ENCODE data around the gene TOMM5.
A peak's percentile ranks its signal among the peaks of the same experiment; 100 is the strongest.

Gene TOMM5

DNA sequence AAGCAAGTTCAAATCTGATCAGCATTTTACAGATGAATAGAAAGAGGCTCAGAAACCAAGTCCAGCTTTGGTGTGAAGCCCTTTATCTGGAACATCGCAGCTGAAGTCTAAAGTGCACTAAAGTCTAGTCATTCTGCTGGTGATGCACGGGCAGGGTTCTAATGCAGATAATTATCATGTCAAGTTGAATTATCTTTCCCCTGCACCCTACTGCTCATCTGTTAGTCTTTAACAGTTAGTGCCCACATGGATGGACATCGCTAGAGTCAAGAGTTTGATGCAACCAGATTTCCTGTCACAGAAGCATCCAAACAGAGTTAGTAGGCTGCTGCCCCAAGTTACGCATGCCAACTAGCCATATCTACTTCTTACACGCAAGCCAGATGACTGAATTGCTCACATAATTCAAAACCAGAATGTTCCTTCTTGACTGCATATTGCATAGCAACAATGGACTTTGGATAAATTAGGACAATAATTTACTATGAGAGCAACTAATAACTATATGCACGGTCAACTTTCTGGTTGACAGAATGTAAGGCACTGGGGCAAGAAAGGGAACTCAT, 1.6 kb upstream of the TOMM5 start:
- TF ChIP-seq EZH2phosphoT487 (conservative IDR thresholded peaks at IDR 0.05; ENCODE audit: low read length), result no peak
- TF ChIP-seq, protein P1, sequence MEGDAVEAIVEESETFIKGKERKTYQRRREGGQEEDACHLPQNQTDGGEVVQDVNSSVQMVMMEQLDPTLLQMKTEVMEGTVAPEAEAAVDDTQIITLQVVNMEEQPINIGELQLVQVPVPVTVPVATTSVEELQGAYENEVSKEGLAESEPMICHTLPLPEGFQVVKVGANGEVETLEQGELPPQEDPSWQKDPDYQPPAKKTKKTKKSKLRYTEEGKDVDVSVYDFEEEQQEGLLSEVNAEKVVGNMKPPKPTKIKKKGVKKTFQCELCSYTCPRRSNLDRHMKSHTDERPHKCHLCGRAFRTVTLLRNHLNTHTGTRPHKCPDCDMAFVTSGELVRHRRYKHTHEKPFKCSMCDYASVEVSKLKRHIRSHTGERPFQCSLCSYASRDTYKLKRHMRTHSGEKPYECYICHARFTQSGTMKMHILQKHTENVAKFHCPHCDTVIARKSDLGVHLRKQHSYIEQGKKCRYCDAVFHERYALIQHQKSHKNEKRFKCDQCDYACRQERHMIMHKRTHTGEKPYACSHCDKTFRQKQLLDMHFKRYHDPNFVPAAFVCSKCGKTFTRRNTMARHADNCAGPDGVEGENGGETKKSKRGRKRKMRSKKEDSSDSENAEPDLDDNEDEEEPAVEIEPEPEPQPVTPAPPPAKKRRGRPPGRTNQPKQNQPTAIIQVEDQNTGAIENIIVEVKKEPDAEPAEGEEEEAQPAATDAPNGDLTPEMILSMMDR (IDR thresholded peaks at IDR 0.05; ENCODE audit: insufficient read depth, low read length, poor library complexity, severe bottlenecking), result no peak
- Histone ChIP-seq H3K79me2 (ENCODE audit: insufficient read depth, low read length) (peaks cover 34% of the 10 kb centered on the region), H3K9ac (ENCODE audit: low read length) (peak overlapping the region; percentile 8; the same call in 1 of the 2 replicates), H3K4me3 (ENCODE audit: insufficient read depth, low read length, poor library complexity, severe bottlenecking) (no peak overlapping the region), H4K20me1 (ENCODE audit: low read depth, low read length) (peaks cover 20% of the 10 kb centered on the region; the same call in 1 of the 2 replicates), H3K27me3 (ENCODE audit: low read length) (no peaks in the 10 kb centered on the region), H3K9me3 (ENCODE audit: insufficient read depth, low read length) (no peaks in the 10 kb centered on the region), H3K9me2 (replicated peaks; ENCODE audit: insufficient read depth, low read length) (no peaks in the 10 kb centered on the region), H3K36me3 (ENCODE audit: low read length) (peaks cover 7% of the 10 kb centered on the region; the same call in 1 of the 2 replicates), H3K4me2 (ENCODE audit: low read depth, low read length, poor library complexity, severe bottlenecking) (peak overlapping the region; percentile 50), H3F3A (ENCODE audit: insufficient read depth) (peaks cover 7% of the 10 kb centered on the region), H3K27ac (ENCODE audit: low read depth, low read length) (no peak overlapping the region), H2AFZ (ENCODE audit: low read depth, low read length, severe bottlenecking) (peak overlapping the region; percentile 66)

DNA sequence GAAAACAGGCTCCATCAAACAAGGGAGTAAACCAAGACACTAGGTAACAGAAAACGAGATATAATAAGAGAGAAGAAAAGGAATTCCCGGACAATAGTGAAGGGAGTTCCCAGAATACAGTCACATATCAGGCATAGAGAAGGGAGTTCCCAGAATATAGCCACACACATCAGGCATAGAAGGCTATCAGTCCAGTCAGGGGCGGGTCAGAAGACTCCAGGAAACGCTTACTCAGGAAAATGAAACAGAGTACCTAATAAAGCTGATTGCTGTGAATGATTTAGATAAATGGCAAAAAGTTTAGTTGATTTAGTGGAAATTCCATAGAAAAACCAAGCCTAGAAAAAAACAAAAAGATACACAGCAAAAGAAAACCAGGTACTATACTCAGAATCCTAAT, 4.9 kb downstream of the TOMM5 start:
- Histone ChIP-seq H3K9me3 (ENCODE audit: insufficient read depth, low read length) (no peaks in the 10 kb centered on the region), H3K9ac (ENCODE audit: low read length) (no peak overlapping the region), H3K4me2 (ENCODE audit: low read depth, low read length, poor library complexity, severe bottlenecking) (no peak overlapping the region), H3K36me3 (ENCODE audit: low read length) (peaks cover 52% of the 10 kb centered on the region), H3K27ac (ENCODE audit: low read depth, low read length) (no peak overlapping the region), H3K79me2 (ENCODE audit: insufficient read depth, low read length) (peaks cover 86% of the 10 kb centered on the region), H3K9me2 (replicated peaks; ENCODE audit: insufficient read depth, low read length) (no peaks in the 10 kb centered on the region), H4K20me1 (ENCODE audit: low read depth, low read length) (peaks cover 30% of the 10 kb centered on the region; the same call in 1 of the 2 replicates), H3F3A (ENCODE audit: insufficient read depth) (peaks cover 38% of the 10 kb centered on the region), H3K4me3 (ENCODE audit: insufficient read depth, low read length, poor library complexity, severe bottlenecking) (no peak overlapping the region), H2AFZ (ENCODE audit: low read depth, low read length, severe bottlenecking) (no peak overlapping the region), H3K27me3 (ENCODE audit: low read length) (no peaks in the 10 kb centered on the region)
- TF ChIP-seq EZH2phosphoT487 (conservative IDR thresholded peaks at IDR 0.05; ENCODE audit: low read length), result no peak
- TF ChIP-seq, protein P1 (IDR thresholded peaks at IDR 0.05; ENCODE audit: insufficient read depth, low read length, poor library complexity, severe bottlenecking), result no peak

DNA sequence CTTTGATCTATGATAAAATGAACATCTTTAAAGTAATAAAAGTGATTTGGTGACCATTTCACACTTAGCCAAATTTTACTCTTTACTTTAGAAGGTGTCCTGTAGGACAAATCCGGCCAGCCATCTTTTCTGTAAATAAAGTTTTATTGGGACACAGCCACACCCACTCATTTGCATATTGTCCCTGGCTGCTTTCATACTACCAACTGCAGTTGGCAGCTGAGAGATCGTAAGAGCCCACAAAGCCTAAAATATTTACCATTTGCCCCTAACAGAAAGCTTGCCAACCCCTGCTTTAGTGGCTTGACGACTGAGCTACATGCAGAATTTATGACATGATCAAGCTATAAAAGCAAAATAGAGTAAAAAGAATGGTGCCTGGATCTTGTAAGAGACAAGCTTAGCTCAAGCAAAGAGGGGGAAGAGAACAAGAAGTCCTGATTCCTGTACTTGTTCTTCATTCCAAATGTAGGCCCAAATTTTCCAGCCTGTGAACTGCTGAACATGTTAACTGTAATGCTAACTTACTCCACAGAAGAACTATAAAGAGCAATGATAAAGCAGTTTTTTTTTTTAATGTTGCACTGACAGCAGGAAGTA, 8.8 kb downstream of the TOMM5 start:
- Histone ChIP-seq H3K27ac (ENCODE audit: low read depth, low read length) (peak overlapping the region; percentile 25; the same call in 1 of the 2 replicates), H3K4me3 (ENCODE audit: insufficient read depth, low read length, poor library complexity, severe bottlenecking) (no peak overlapping the region), H4K20me1 (ENCODE audit: low read depth, low read length) (peaks cover 7% of the 10 kb centered on the region; the same call in 1 of the 2 replicates), H2AFZ (ENCODE audit: low read depth, low read length, severe bottlenecking) (no peak overlapping the region), H3K4me2 (ENCODE audit: low read depth, low read length, poor library complexity, severe bottlenecking) (no peak overlapping the region), H3F3A (ENCODE audit: insufficient read depth) (peaks cover 56% of the 10 kb centered on the region), H3K9me2 (replicated peaks; ENCODE audit: insufficient read depth, low read length) (no peaks in the 10 kb centered on the region), H3K9ac (ENCODE audit: low read length) (no peak overlapping the region), H3K27me3 (ENCODE audit: low read length) (no peaks in the 10 kb centered on the region), H3K36me3 (ENCODE audit: low read length) (peaks cover 59% of the 10 kb centered on the region), H3K9me3 (ENCODE audit: insufficient read depth, low read length) (no peaks in the 10 kb centered on the region), H3K79me2 (ENCODE audit: insufficient read depth, low read length) (peaks cover 60% of the 10 kb centered on the region)
- no peak for TF ChIP-seq EZH2phosphoT487 (conservative IDR thresholded peaks at IDR 0.05; ENCODE audit: low read length)
- TF ChIP-seq, protein P1 (IDR thresholded peaks at IDR 0.05; ENCODE audit: insufficient read depth, low read length, poor library complexity, severe bottlenecking), result no peak
